K562 (cell line): ENCODE data around the gene TEAD4. TPM values are rescaled to one million over a fixed set of nuclear protein-coding genes. Genes with fewer than 3 reads are reported as not detected.

Source experiments
- BHLHE40 ChIP-seq: IDR thresholded peaks from 2 replicates; pipeline ENCODE4 v1.6.1; 2011; ENCODE audit warnings: low read length, improper control_type of control experiment
- ETV5 ChIP-seq: sonication (generic); formaldehyde crosslinking; IDR thresholded peaks from 2 replicates; pipeline ENCODE4 v1.4.0; 2020; ENCODE audit warnings: low read depth, mild to moderate bottlenecking, missing genetic modification reagents
- KDM4B ChIP-seq, 2 experiments: fragments of 450-650 bp in 1 of 2; sonication (generic) in 1 of 2; IDR thresholded peaks; 2 replicates each; pipeline ENCODE4 v1.6.1; 2016 to 2017; ENCODE audit warnings: borderline replicate concordance in 2 of 2, antibody characterized with exemption in 1 of 2, low read depth in 1 of 2, mild to moderate bottlenecking in 1 of 2
- LCOR ChIP-seq: sonication (generic); formaldehyde crosslinking; IDR thresholded peaks from 2 replicates; pipeline ENCODE4 v1.8.0; 2022; ENCODE audit warnings: mild to moderate bottlenecking, missing genetic modification reagents
- NFE2L1 ChIP-seq: fragments of 450-650 bp; IDR thresholded peaks from 2 replicates; pipeline ENCODE4 v1.6.1; 2016; ENCODE audit warnings: missing genetic modification characterization, low read depth, mild to moderate bottlenecking, missing compliant biosample characterization, moderate library complexity, borderline replicate concordance
- TAF9B ChIP-seq: fragments of 450-650 bp; IDR thresholded peaks from 2 replicates; pipeline ENCODE4 v1.6.1; 2018; ENCODE audit warnings: mild to moderate bottlenecking; ENCODE audit not compliant: partially characterized antibody
- TGIF2 ChIP-seq: sonication (generic); formaldehyde crosslinking; IDR thresholded peaks from 2 replicates; pipeline ENCODE4 v1.8.1; 2022; ENCODE audit warnings: mild to moderate bottlenecking, missing genetic modification reagents, moderate library complexity
- ZC3H8 ChIP-seq: fragments of 450-650 bp; IDR thresholded peaks from 2 replicates; pipeline ENCODE4 v1.6.1; 2017
- ZNF696 ChIP-seq: fragments of 250-450 bp; sonication (Bioruptor Pico); conservative IDR thresholded peaks from 2 replicates; pipeline ENCODE4 v1.4.0; 2020; ENCODE audit warnings: mild to moderate bottlenecking, moderate library complexity
- ZNF75A ChIP-seq: fragments of 450-650 bp; formaldehyde crosslinking; IDR thresholded peaks from 2 replicates; pipeline ENCODE4 v1.4.0; 2020; ENCODE audit warnings: mild to moderate bottlenecking
- ZNF780A ChIP-seq: fragments of 250-450 bp; sonication (Bioruptor Pico); IDR thresholded peaks from 2 replicates; pipeline ENCODE4 v1.5.0; 2021; ENCODE audit warnings: mild to moderate bottlenecking
- polyA plus RNA-seq, 8 experiments: library from polyadenylated mRNA; depleted of rRNA in 4 of 8; stranded (reverse) in 5 of 8; unstranded in 3 of 8; fragments of >200 nt; fragmentation: Nextera tagmentation in 2 of 8; fragmentation: Illumina TruSeq in 1 of 8; extraction: Ambion mirVana in 2 of 8; extraction: Trizol in 1 of 8; gene quantifications; 2 replicates each; pipeline versions ENCODE4 v1.2.1 to v1.2.3, GENCODE V29; 2011 to 2014; ENCODE audit warnings: inconsistent platforms in 1 of 8, missing spikeins in 1 of 8
- total RNA-seq, 7 experiments: library from RNA; depleted of rRNA in 6 of 7; stranded (reverse); fragments of >200 nt in 6 of 7; fragmentation: Illumina TruSeq in 2 of 7; extraction: Trizol in 2 of 7; gene quantifications; 2 replicates each; pipeline versions ENCODE4 v1.2.1 to v1.2.3, GENCODE V29; 2011 to 2021; ENCODE audit warnings: low replicate concordance in 1 of 7
- TF ChIP-seq, protein P1 (sequence below): IDR thresholded peaks from 2 replicates; pipeline ENCODE4 v1.6.1; 2011; ENCODE audit warnings: borderline replicate concordance, low read depth, mild to moderate bottlenecking, moderate library complexity, low read length; ENCODE audit not compliant: insufficient read depth, poor library complexity, severe bottlenecking
- TF ChIP-seq, protein P2 (sequence below): fragments of 450-650 bp; IDR thresholded peaks from 2 replicates; pipeline ENCODE4 v1.6.1; 2016; ENCODE audit warnings: missing biosample characterization, missing genetic modification characterization
- TF ChIP-seq, protein P3 (sequence below), 2 experiments: IDR thresholded peaks; 2 replicates each; pipeline ENCODE4 v1.6.1; 2011; ENCODE audit warnings: borderline replicate concordance in 1 of 2, control low read depth in 1 of 2, low read depth in 1 of 2, low read length in 1 of 2, mild to moderate bottlenecking in 1 of 2, mixed read lengths in 1 of 2, moderate library complexity in 1 of 2; ENCODE audit not compliant: insufficient read depth in 1 of 2, insufficient read length in 1 of 2, poor library complexity in 1 of 2, severe bottlenecking in 1 of 2; ENCODE audit errors: extremely low read depth in 1 of 2
- TF ChIP-seq, protein P4 (sequence below): sonication (generic); formaldehyde crosslinking; IDR thresholded peaks from 2 replicates; pipeline ENCODE4 v1.8.1; 2023; ENCODE audit warnings: mild to moderate bottlenecking, missing genetic modification reagents
- TF ChIP-seq, protein P5 (sequence below): fragments of 250-450 bp; sonication (Bioruptor Pico); IDR thresholded peaks from 2 replicates; pipeline ENCODE4 v1.5.0; 2022; ENCODE audit warnings: mild to moderate bottlenecking

Gene TEAD4
- total and polyA plus RNA-seq, 9 of the 15 experiments (the other 6 are each of a cell fraction or from before 2014, with no cell fraction given): 0.82 to 40.0 (median 17.0) TPM

DNA sequence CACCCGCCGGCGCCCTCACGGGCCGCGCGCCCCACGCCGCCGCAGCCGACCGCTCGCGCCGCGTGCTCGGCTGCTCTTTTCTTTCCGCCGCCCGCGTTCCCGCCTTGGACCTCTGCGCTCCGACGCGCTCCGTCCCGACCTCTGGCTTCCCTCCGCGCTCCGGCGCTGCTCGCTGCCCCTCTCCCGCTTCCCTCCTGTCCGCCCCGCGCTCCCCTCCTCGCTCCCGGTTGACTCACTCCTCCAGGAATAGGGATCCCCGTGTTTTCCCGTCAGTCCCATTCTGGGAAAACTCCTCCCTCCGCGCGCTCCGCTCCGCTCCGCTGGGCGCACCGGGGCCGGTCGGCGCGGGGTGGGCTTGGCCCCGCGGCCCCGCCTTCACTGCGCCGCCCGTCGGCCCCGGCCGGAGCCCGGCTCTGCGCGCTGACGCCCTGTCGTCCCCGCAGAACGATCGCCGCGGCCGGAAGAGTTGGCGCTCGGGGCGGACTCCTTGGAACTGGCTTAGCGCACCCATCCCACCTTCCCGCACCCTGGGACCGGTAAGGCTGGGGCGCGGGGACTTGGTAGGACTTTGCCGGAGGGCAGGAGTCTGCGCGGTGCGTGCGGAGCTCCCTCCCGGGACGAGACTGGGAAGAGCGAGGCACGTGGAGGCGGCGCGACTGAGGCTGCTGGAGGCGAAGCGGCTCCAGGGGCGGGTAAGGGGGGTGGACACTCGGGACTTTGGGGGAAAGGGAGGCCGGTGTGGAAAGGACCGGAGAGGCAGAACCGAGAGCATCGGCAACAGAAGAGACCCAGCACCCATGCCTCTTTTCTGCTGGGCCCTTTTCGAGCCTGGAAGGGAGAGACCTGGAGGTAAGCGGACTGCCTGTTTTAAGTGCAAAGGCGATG, 550 bp downstream of the TEAD4 start (continued):
- TF ChIP-seq NFE2L1: no peak
- no peak for TF ChIP-seq ZNF696 (CRISPR knock-in tag)
- TF ChIP-seq ZC3H8: no peak
- TF ChIP-seq, protein P1, sequence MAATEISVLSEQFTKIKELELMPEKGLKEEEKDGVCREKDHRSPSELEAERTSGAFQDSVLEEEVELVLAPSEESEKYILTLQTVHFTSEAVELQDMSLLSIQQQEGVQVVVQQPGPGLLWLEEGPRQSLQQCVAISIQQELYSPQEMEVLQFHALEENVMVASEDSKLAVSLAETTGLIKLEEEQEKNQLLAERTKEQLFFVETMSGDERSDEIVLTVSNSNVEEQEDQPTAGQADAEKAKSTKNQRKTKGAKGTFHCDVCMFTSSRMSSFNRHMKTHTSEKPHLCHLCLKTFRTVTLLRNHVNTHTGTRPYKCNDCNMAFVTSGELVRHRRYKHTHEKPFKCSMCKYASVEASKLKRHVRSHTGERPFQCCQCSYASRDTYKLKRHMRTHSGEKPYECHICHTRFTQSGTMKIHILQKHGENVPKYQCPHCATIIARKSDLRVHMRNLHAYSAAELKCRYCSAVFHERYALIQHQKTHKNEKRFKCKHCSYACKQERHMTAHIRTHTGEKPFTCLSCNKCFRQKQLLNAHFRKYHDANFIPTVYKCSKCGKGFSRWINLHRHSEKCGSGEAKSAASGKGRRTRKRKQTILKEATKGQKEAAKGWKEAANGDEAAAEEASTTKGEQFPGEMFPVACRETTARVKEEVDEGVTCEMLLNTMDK: peak; percentile 62
- no peak for TF ChIP-seq TAF9B
- TF ChIP-seq, protein P2, sequence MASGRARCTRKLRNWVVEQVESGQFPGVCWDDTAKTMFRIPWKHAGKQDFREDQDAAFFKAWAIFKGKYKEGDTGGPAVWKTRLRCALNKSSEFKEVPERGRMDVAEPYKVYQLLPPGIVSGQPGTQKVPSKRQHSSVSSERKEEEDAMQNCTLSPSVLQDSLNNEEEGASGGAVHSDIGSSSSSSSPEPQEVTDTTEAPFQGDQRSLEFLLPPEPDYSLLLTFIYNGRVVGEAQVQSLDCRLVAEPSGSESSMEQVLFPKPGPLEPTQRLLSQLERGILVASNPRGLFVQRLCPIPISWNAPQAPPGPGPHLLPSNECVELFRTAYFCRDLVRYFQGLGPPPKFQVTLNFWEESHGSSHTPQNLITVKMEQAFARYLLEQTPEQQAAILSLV (tag): no peak
- TF ChIP-seq KDM4B (IDR thresholded peaks at IDR 0.05; ENCODE audit: borderline replicate concordance in 2 of 2, low read depth in 1 of 2): no peak
- TF ChIP-seq, protein P3, sequence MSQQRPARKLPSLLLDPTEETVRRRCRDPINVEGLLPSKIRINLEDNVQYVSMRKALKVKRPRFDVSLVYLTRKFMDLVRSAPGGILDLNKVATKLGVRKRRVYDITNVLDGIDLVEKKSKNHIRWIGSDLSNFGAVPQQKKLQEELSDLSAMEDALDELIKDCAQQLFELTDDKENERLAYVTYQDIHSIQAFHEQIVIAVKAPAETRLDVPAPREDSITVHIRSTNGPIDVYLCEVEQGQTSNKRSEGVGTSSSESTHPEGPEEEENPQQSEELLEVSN (IDR thresholded peaks at IDR 0.05; ENCODE audit: borderline replicate concordance in 1 of 2, extremely low read depth in 1 of 2, insufficient read depth in 1 of 2, insufficient read length in 1 of 2, low read depth in 1 of 2, low read length in 1 of 2, poor library complexity in 1 of 2, severe bottlenecking in 1 of 2): peak; percentile 94 to 98
- TF ChIP-seq ETV5 (CRISPR knock-in tag): 0 out of 2 replicates have a peak, but pooled peaks have one; percentile 18
- TF ChIP-seq TGIF2: no peak
- no peak for TF ChIP-seq LCOR (CRISPR knock-in tag)
- no peak for TF ChIP-seq ZNF780A (CRISPR knock-in tag)
- TF ChIP-seq, protein P4, sequence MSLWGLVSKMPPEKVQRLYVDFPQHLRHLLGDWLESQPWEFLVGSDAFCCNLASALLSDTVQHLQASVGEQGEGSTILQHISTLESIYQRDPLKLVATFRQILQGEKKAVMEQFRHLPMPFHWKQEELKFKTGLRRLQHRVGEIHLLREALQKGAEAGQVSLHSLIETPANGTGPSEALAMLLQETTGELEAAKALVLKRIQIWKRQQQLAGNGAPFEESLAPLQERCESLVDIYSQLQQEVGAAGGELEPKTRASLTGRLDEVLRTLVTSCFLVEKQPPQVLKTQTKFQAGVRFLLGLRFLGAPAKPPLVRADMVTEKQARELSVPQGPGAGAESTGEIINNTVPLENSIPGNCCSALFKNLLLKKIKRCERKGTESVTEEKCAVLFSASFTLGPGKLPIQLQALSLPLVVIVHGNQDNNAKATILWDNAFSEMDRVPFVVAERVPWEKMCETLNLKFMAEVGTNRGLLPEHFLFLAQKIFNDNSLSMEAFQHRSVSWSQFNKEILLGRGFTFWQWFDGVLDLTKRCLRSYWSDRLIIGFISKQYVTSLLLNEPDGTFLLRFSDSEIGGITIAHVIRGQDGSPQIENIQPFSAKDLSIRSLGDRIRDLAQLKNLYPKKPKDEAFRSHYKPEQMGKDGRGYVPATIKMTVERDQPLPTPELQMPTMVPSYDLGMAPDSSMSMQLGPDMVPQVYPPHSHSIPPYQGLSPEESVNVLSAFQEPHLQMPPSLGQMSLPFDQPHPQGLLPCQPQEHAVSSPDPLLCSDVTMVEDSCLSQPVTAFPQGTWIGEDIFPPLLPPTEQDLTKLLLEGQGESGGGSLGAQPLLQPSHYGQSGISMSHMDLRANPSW (CRISPR knock-in tag): no peak
- TF ChIP-seq, protein P5, sequence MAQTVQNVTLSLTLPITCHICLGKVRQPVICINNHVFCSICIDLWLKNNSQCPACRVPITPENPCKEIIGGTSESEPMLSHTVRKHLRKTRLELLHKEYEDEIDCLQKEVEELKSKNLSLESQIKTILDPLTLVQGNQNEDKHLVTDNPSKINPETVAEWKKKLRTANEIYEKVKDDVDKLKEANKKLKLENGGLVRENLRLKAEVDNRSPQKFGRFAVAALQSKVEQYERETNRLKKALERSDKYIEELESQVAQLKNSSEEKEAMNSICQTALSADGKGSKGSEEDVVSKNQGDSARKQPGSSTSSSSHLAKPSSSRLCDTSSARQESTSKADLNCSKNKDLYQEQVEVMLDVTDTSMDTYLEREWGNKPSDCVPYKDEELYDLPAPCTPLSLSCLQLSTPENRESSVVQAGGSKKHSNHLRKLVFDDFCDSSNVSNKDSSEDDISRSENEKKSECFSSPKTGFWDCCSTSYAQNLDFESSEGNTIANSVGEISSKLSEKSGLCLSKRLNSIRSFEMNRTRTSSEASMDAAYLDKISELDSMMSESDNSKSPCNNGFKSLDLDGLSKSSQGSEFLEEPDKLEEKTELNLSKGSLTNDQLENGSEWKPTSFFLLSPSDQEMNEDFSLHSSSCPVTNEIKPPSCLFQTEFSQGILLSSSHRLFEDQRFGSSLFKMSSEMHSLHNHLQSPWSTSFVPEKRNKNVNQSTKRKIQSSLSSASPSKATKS (CRISPR knock-in tag): no peak
- no peak for TF ChIP-seq ZNF75A
- 0 out of 2 replicates have a peak, but pooled peaks have one; percentile 30 for TF ChIP-seq BHLHE40
